ENCODE data around the gene RABGAP1L.

Gene RABGAP1L

DNA sequence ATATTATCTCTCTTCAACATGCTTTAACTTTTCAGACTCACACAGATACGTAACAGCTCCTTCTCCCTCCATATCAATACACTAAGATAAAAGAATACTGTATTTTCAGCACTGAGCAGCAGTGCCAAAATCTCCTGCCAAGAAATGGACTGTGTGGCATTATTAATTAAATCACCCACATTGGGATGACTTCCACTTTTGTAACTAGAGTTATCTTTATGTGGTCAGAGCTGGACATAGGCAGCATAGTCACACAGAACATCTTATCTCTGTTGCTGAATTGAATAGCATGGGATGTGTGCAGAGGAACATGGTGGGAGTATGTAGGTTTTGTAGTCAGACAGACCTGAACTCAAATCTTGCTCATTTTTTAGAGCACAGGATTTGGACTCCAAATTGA lies 799.1 kb downstream of the RABGAP1L start:
- no peaks in the 10 kb centered on the region for H3K79me2 ChIP-seq (ENCODE audit: low read length)
- H3K4me3 ChIP-seq (ENCODE audit: low read length) = no peak overlapping the region
- no peak overlapping the region for H3K9ac ChIP-seq (ENCODE audit: low read length)
- H3K4me2 ChIP-seq (ENCODE audit: low read length) = no peak overlapping the region
- peaks cover 20% of the 10 kb centered on the region for H3K4me1 ChIP-seq (ENCODE audit: low read length)
- no peaks in the 10 kb centered on the region for H3K9me3 ChIP-seq (ENCODE audit: insufficient read depth, low read length)
- H3K36me3 ChIP-seq (replicated peaks; ENCODE audit: low read depth, low read length) = peaks cover 3% of the 10 kb centered on the region
- H3K27me3 ChIP-seq (ENCODE audit: low read depth, low read length) = no peaks in the 10 kb centered on the region
- H3K27ac ChIP-seq (ENCODE audit: low read length) = no peak overlapping the region
- TF ChIP-seq, protein P1, sequence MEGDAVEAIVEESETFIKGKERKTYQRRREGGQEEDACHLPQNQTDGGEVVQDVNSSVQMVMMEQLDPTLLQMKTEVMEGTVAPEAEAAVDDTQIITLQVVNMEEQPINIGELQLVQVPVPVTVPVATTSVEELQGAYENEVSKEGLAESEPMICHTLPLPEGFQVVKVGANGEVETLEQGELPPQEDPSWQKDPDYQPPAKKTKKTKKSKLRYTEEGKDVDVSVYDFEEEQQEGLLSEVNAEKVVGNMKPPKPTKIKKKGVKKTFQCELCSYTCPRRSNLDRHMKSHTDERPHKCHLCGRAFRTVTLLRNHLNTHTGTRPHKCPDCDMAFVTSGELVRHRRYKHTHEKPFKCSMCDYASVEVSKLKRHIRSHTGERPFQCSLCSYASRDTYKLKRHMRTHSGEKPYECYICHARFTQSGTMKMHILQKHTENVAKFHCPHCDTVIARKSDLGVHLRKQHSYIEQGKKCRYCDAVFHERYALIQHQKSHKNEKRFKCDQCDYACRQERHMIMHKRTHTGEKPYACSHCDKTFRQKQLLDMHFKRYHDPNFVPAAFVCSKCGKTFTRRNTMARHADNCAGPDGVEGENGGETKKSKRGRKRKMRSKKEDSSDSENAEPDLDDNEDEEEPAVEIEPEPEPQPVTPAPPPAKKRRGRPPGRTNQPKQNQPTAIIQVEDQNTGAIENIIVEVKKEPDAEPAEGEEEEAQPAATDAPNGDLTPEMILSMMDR (IDR thresholded peaks at IDR 0.05; ENCODE audit: low read depth, low read length) = no peak
- no peak for TF ChIP-seq EZH2phosphoT487 (IDR thresholded peaks at IDR 0.05; ENCODE audit: low read depth)
- H4K20me1 ChIP-seq (ENCODE audit: insufficient read depth, low read length) = peaks cover 6% of the 10 kb centered on the region; the same call in 1 of the 2 replicates
- H2AFZ ChIP-seq (ENCODE audit: low read depth, low read length) = no peak overlapping the region

DNA sequence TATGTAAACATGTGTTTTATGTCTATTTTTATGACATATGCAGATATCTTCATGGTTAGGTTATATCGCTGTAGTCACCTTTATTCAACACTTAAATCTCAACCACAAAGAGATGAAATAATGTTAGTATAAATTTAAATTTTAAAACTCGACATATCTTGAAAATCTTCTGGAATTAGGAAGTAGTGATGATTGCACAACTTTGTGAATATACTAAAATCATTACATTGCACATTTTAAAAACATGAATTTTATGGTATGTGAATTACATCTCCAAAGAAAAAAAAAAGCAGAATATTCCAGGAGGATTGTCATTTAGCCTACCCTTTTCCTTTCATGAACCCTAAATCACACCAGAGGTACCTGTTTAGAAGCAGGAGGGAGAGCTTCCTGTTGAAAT lies 801.0 kb downstream of the RABGAP1L start:
- peaks cover 3% of the 10 kb centered on the region for H3K36me3 ChIP-seq (replicated peaks; ENCODE audit: low read depth, low read length)

DNA sequence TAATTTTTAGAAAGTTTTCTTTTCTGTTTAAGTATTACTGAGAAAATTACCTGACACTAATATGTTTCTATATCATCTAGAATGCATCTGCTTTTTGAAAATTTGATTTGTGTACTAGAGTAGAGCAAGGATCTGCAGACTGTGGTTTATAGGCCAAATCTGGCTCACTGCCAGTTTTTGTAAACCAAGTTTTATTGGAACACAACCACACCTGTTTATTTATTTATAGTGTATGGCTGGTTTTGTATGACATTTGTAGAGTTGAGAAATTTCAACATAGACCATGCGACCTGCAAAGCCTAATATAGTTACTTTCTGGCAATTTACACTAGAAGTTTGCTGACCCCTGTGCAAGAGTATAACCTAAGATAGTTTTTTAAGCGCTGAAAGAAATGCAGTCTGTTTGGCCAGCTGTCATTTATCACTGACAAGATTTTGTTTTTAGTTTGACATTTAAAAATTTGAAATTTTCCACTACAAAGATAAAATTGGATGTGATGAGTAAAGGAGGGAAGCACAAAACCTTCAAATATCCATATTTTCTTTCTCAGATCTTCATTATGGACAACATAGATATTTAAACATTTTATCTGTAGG lies 804.3 kb downstream of the RABGAP1L start:
- Histone ChIP-seq H3K4me2 (ENCODE audit: low read length) (no peak overlapping the region), H3K27me3 (ENCODE audit: low read depth, low read length) (no peaks in the 10 kb centered on the region), H3K4me1 (ENCODE audit: low read length) (peaks cover 22% of the 10 kb centered on the region)

More for the DNA sequence above, 801.0 kb downstream of the RABGAP1L start:
- H4K20me1 ChIP-seq (ENCODE audit: insufficient read depth, low read length) = no peaks in the 10 kb centered on the region
- no peaks in the 10 kb centered on the region for H3K9me3 ChIP-seq (ENCODE audit: insufficient read depth, low read length)
- no peak overlapping the region for H3K9ac ChIP-seq (ENCODE audit: low read length)
- TF ChIP-seq EZH2phosphoT487 (IDR thresholded peaks at IDR 0.05; ENCODE audit: low read depth) = no peak
- TF ChIP-seq, protein P1 (IDR thresholded peaks at IDR 0.05; ENCODE audit: low read depth, low read length) = no peak
- no peak overlapping the region for H3K4me2 ChIP-seq (ENCODE audit: low read length)
- H3K27ac ChIP-seq (ENCODE audit: low read length) = no peak overlapping the region
- H3K27me3 ChIP-seq (ENCODE audit: low read depth, low read length) = no peaks in the 10 kb centered on the region
- H3K4me3 ChIP-seq (ENCODE audit: low read length) = no peak overlapping the region
- H2AFZ ChIP-seq (ENCODE audit: low read depth, low read length) = no peak overlapping the region
- peaks cover 13% of the 10 kb centered on the region for H3K4me1 ChIP-seq (ENCODE audit: low read length)
- no peaks in the 10 kb centered on the region for H3K79me2 ChIP-seq (ENCODE audit: low read length)

DNA sequence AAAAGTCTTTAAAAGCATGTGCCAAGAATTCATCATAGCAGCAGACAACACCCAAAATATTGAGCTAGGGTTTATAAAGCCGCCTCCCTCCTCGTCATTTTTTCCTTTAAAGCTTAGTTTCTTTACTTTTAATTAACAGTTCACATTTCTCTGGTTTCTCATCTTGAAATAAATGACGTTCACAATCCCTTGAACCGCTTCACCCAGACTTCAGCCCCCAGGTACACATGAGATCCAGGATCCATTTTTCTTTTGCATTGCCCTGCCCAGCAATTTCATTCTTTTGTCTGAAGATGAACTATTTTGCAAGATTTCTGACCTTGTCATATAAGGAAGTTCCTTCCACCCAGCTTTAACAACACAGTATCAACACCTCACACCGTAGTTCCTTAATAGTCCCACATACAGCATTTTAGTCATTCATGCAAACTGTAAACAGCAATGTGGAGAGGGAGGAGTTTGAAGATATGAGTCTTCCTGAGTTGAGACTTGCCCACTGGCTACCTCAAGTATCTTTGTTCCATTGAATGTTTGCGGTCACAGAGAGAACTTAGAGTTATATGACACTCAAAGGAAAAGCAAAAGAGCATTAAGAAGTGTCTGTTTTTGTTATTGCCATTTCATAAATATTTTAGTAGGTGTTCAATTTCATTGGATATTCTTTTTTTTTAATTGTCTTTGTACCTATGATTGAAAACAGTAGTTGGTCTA lies 805.1 kb downstream of the RABGAP1L start:
- peaks cover 29% of the 10 kb centered on the region for H3K4me1 ChIP-seq (ENCODE audit: low read length)

More for the DNA sequence above, 804.3 kb downstream of the RABGAP1L start:
- Histone ChIP-seq H3K9me3 (ENCODE audit: insufficient read depth, low read length) (no peaks in the 10 kb centered on the region), H3K9ac (ENCODE audit: low read length) (no peak overlapping the region), H2AFZ (ENCODE audit: low read depth, low read length) (no peak overlapping the region), H3K27ac (ENCODE audit: low read length) (no peak overlapping the region), H3K36me3 (replicated peaks; ENCODE audit: low read depth, low read length) (no peaks in the 10 kb centered on the region), H4K20me1 (ENCODE audit: insufficient read depth, low read length) (no peaks in the 10 kb centered on the region), H3K79me2 (ENCODE audit: low read length) (no peaks in the 10 kb centered on the region), H3K4me3 (ENCODE audit: low read length) (no peak overlapping the region)
- TF ChIP-seq, protein P1 (IDR thresholded peaks at IDR 0.05; ENCODE audit: low read depth, low read length) = no peak
- no peak for TF ChIP-seq EZH2phosphoT487 (IDR thresholded peaks at IDR 0.05; ENCODE audit: low read depth)

More for the DNA sequence above, 805.1 kb downstream of the RABGAP1L start:
- H3K27me3 ChIP-seq (ENCODE audit: low read depth, low read length) = no peaks in the 10 kb centered on the region
- H3K9me3 ChIP-seq (ENCODE audit: insufficient read depth, low read length) = no peaks in the 10 kb centered on the region
- H3K79me2 ChIP-seq (ENCODE audit: low read length) = no peaks in the 10 kb centered on the region
- H3K4me3 ChIP-seq (ENCODE audit: low read length) = no peak overlapping the region
- H4K20me1 ChIP-seq (ENCODE audit: insufficient read depth, low read length) = no peaks in the 10 kb centered on the region
- no peak overlapping the region for H3K9ac ChIP-seq (ENCODE audit: low read length)
- peaks cover 4% of the 10 kb centered on the region for H3K36me3 ChIP-seq (replicated peaks; ENCODE audit: low read depth, low read length)
- H2AFZ ChIP-seq (ENCODE audit: low read depth, low read length) = no peak overlapping the region
- H3K4me2 ChIP-seq (ENCODE audit: low read length) = no peak overlapping the region
- no peak for TF ChIP-seq EZH2phosphoT487 (IDR thresholded peaks at IDR 0.05; ENCODE audit: low read depth)
- TF ChIP-seq, protein P1 (IDR thresholded peaks at IDR 0.05; ENCODE audit: low read depth, low read length) = no peak
- H3K27ac ChIP-seq (ENCODE audit: low read length) = no peak overlapping the region
